ENCODE measurements around the gene FAM181B.

GRCh38 chr11:82771781-82772180, 38.1 kb upstream of the FAM181B start:
- TF ChIP-seq, protein P1, sequence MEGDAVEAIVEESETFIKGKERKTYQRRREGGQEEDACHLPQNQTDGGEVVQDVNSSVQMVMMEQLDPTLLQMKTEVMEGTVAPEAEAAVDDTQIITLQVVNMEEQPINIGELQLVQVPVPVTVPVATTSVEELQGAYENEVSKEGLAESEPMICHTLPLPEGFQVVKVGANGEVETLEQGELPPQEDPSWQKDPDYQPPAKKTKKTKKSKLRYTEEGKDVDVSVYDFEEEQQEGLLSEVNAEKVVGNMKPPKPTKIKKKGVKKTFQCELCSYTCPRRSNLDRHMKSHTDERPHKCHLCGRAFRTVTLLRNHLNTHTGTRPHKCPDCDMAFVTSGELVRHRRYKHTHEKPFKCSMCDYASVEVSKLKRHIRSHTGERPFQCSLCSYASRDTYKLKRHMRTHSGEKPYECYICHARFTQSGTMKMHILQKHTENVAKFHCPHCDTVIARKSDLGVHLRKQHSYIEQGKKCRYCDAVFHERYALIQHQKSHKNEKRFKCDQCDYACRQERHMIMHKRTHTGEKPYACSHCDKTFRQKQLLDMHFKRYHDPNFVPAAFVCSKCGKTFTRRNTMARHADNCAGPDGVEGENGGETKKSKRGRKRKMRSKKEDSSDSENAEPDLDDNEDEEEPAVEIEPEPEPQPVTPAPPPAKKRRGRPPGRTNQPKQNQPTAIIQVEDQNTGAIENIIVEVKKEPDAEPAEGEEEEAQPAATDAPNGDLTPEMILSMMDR (IDR thresholded peaks at IDR 0.05; ENCODE audit: poor library complexity), result no peak
- TF ChIP-seq EZH2phosphoT487 (IDR thresholded peaks at IDR 0.05; ENCODE audit: low read depth, severe bottlenecking, unreplicated experiment), result no peak

All from hepatocyte (in vitro differentiated cells).